PC-9 (cell line): ENCODE data around the gene ZSWIM1. TPM values are rescaled to one million over a fixed set of nuclear protein-coding genes. Genes with fewer than 3 reads are reported as not detected.

Experiments used
- BruUV-seq: library from RNA; stranded (reverse); fragments of 400-500 nt; replicated peaks from 2 replicates; lab custom pipeline; 2021; lab: Mats Ljungman, UMichigan
- CTCF ChIA-PET: fragments of 300-600 bp; sonication (Branson Sonifier 250); formaldehyde crosslinking; loops from one replicate; lab custom pipeline; 2022; ENCODE audit warnings: antibody characterized with exemption; lab: Charles Lee
- POLR2A ChIA-PET: fragments of 300-600 bp; sonication (Branson Sonifier 250); formaldehyde crosslinking; loops from one replicate; lab custom pipeline; 2022; ENCODE audit warnings: antibody characterized with exemption; ENCODE audit not compliant: unreplicated experiment; lab: Charles Lee
- DNase-seq, 2 experiments: peaks; one replicate each; pipeline versions ENCODE4 v3.0.0 to v3.0.0-alpha.2; 2015 to 2022; ENCODE audit warnings: mixed read lengths in 1 of 2
- H2AFZ ChIP-seq: fragments of 200-600 bp; sonication (generic); 2 replicates; pipeline ENCODE4 v1.8.1; 2017; ENCODE audit warnings: antibody characterized with exemption
- H3F3A ChIP-seq: fragments of 200-600 bp; sonication (generic); 2 replicates; pipeline ENCODE4 v1.8.1; 2017; ENCODE audit warnings: antibody characterized with exemption, mild to moderate bottlenecking, low read depth; ENCODE audit not compliant: insufficient read depth
- H3K27ac ChIP-seq: fragments of 200-600 bp; sonication (generic); 2 replicates; pipeline ENCODE4 v1.6.1; 2016; ENCODE audit warnings: mixed run types
- H3K27me3 ChIP-seq: fragments of 200-600 bp; sonication (generic); 2 replicates; pipeline ENCODE4 v1.6.1; 2016; ENCODE audit warnings: low read depth, mixed run types; ENCODE audit not compliant: insufficient read depth
- H3K36me3 ChIP-seq: fragments of 200-600 bp; sonication (generic); 2 replicates; pipeline ENCODE4 v1.6.1; 2016; ENCODE audit warnings: low read depth, mixed run types
- H3K4me1 ChIP-seq: fragments of 200-600 bp; sonication (generic); replicated peaks from 2 replicates; pipeline ENCODE4 v1.6.1; 2016; ENCODE audit warnings: mixed run types; ENCODE audit not compliant: insufficient read depth
- H3K4me2 ChIP-seq: fragments of 200-600 bp; sonication (generic); 2 replicates; pipeline ENCODE4 v1.6.1; 2017; ENCODE audit warnings: mixed run types
- H3K4me3 ChIP-seq: fragments of 200-600 bp; sonication (generic); 2 replicates; pipeline ENCODE4 v1.6.1; 2016; ENCODE audit warnings: mixed run types
- H3K79me2 ChIP-seq: fragments of 200-600 bp; sonication (generic); 2 replicates; pipeline ENCODE4 v1.6.1; 2017; ENCODE audit warnings: low read depth, mixed run types
- H3K9me2 ChIP-seq: fragments of 200-600 bp; sonication (generic); 2 replicates; pipeline ENCODE4 v1.8.1; 2017; ENCODE audit warnings: mild to moderate bottlenecking; ENCODE audit not compliant: insufficient read depth
- H3K9me3 ChIP-seq: fragments of 200-600 bp; sonication (generic); 2 replicates; pipeline ENCODE4 v1.8.1; 2016; ENCODE audit warnings: low read depth; ENCODE audit not compliant: insufficient read depth
- H4K20me1 ChIP-seq: fragments of 200-600 bp; sonication (generic); 2 replicates; pipeline ENCODE4 v1.8.1; 2017; ENCODE audit not compliant: insufficient read depth
- CTCF ChIP-seq: fragments of 200-600 bp; sonication (generic); conservative IDR thresholded peaks from 2 replicates; pipeline ENCODE4 v1.6.1; 2017; ENCODE audit warnings: mixed run types, antibody characterized with exemption, mild to moderate bottlenecking, moderate library complexity
- EZH2 ChIP-seq: fragments of 200-600 bp; sonication (generic); IDR thresholded peaks from 2 replicates; pipeline ENCODE4 v1.8.0; 2017; ENCODE audit warnings: antibody characterized with exemption, low read depth
- intact Hi-C: fragments of 100-400 bp; cut with micrococcal nuclease; formaldehyde crosslinking; loops from one replicate; pipeline ENCODE4 v1.10.0; 2022; ENCODE audit not compliant: unreplicated experiment
- total RNA-seq: library from RNA; stranded (reverse); gene quantifications from 2 replicates; pipeline ENCODE4 v1.2.3, GENCODE V29; 2021

Gene ZSWIM1
- total RNA-seq, 1 experiment from 2014 or later, result 13.2 TPM

- ChIA-PET CTCF (no interaction called here), POLR2A (interaction anchor here (0.6 kb wide), 1 partner anchor 16 kb away, joined by 8 read pairs; no protein-coding TSS in a partner anchor)
- H3K4me3 ChIP-seq, result no peak overlapping the region
- H3K9me3 ChIP-seq, result no peaks in the 10 kb centered on the region
- no peak for DNase-seq
- TF ChIP-seq CTCF, result no peak
- no peak for TF ChIP-seq EZH2
- H3K4me2 ChIP-seq, result no peak overlapping the region
- H3K27me3 ChIP-seq, result no peaks in the 10 kb centered on the region
- no peaks in the 10 kb centered on the region for H3K36me3 ChIP-seq
- no peaks in the 10 kb centered on the region for H3F3A ChIP-seq
- H3K9me2 ChIP-seq, result no peaks in the 10 kb centered on the region
- no peak overlapping the region for H2AFZ ChIP-seq
- intact Hi-C loops, result no loop called here
- no peaks in the 10 kb centered on the region for H4K20me1 ChIP-seq
- peaks cover 19% of the 10 kb centered on the region for H3K79me2 ChIP-seq
- peaks cover 11% of the 10 kb centered on the region for H3K4me1 ChIP-seq
- BruUV-seq, result no TSS peak
- no peak overlapping the region for H3K27ac ChIP-seq
These were observed 29.5 kb upstream of the ZSWIM1 start for GRCh38 chr20:45851501-45851900.

DNA sequence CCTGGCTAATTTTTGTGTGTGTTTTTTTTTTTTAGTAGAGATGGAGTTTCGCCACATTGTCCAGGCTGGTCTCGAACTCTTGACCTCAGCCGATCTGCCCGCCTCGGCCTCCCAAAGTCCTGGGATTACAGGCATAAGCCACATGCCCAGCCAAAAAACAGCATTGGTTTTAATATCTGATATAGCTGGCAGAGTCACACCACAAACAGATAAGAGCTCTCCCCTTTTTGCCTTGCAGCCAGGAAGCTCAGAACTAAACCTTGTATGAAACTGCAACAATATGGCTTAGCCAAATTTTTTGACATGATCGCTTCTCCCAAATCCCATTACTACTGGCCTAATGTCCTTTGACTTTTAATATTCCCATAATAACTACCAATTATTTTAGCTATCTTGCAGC lies 28.7 kb upstream of the ZSWIM1 start:
- Histone ChIP-seq H3K27me3 (no peaks in the 10 kb centered on the region), H3K4me3 (no peak overlapping the region), H3K79me2 (peaks cover 25% of the 10 kb centered on the region), H3K4me1 (peaks cover 13% of the 10 kb centered on the region), H3F3A (no peaks in the 10 kb centered on the region), H3K36me3 (no peaks in the 10 kb centered on the region), H3K9me2 (no peaks in the 10 kb centered on the region), H4K20me1 (no peaks in the 10 kb centered on the region), H2AFZ (no peak overlapping the region), H3K27ac (no peak overlapping the region), H3K9me3 (no peaks in the 10 kb centered on the region), H3K4me2 (no peak overlapping the region)
- intact Hi-C loops, result no loop called here
- DNase-seq, result no peak
- POLR2A ChIA-PET, result interaction anchor here (0.5 to 0.6 kb wide), 2 partner anchors 32 to 503 kb away, joined by 4 to 8 read pairs; no protein-coding TSS in a partner anchor
- TF ChIP-seq CTCF (no peak), EZH2 (no peak)
- no TSS peak for BruUV-seq
- CTCF ChIA-PET, result no interaction called here

- intact Hi-C loops, result no loop called here
- Histone ChIP-seq H3K79me2 (peaks cover 25% of the 10 kb centered on the region), H3F3A (no peaks in the 10 kb centered on the region), H3K36me3 (no peaks in the 10 kb centered on the region), H3K4me1 (peaks cover 21% of the 10 kb centered on the region), H3K27ac (no peak overlapping the region), H4K20me1 (no peaks in the 10 kb centered on the region), H3K9me2 (no peaks in the 10 kb centered on the region), H3K4me3 (no peak overlapping the region), H2AFZ (no peak overlapping the region), H3K4me2 (no peak overlapping the region), H3K9me3 (no peaks in the 10 kb centered on the region), H3K27me3 (no peaks in the 10 kb centered on the region)
- CTCF ChIA-PET, result no interaction called here
- BruUV-seq, result no TSS peak
- POLR2A ChIA-PET, result interaction anchor here (0.7 kb wide), 1 partner anchor 31 kb away, joined by 8 read pairs; no protein-coding TSS in a partner anchor
- DNase-seq, result no peak
- TF ChIP-seq CTCF (no peak), EZH2 (no peak)
These were observed 27.5 kb upstream of the ZSWIM1 start for GRCh38 chr20:45853484-45853883.
